Neutrophil (primary cell): ENCODE data around the gene NCOA6.

Source experiments
- H3K27ac ChIP-seq: fragments of 200-600 bp; sonication (generic); 2 replicates; pipeline ENCODE4 v1.5.1; 2016; ENCODE audit warnings: mild to moderate bottlenecking, moderate library complexity
- H3K27me3 ChIP-seq: fragments of 200-600 bp; sonication (generic); 2 replicates; pipeline ENCODE4 v1.6.0; 2016; ENCODE audit warnings: mild to moderate bottlenecking
- H3K36me3 ChIP-seq: fragments of 200-600 bp; sonication (generic); 2 replicates; pipeline ENCODE4 v1.5.1; 2017
- H3K4me1 ChIP-seq, 2 experiments: fragments of 200-600 bp in 1 of 2; sonication (generic) in 1 of 2; 1 replicate in 1 of 2; 2 replicates in 1 of 2; pipeline versions ENCODE4 v1.5.1 to v1.6.1; 2013 to 2016; ENCODE audit warnings: low read depth in 1 of 2, low read length in 1 of 2, mild to moderate bottlenecking in 1 of 2, moderate library complexity in 1 of 2; ENCODE audit not compliant: control insufficient read depth in 1 of 2, insufficient read depth in 1 of 2
- H3K4me3 ChIP-seq, 2 experiments: fragments of 200-600 bp in 1 of 2; sonication (generic) in 1 of 2; 1 replicate in 1 of 2; 2 replicates in 1 of 2; pipeline ENCODE4 v1.5.1; 2013 to 2016; ENCODE audit warnings: low read depth in 1 of 2, low read length in 1 of 2, mild to moderate bottlenecking in 1 of 2, moderate library complexity in 1 of 2
- H3K9me3 ChIP-seq: fragments of 200-600 bp; sonication (generic); 2 replicates; pipeline ENCODE4 v1.5.1; 2016
- TF ChIP-seq, protein P1 (sequence below): fragments of 200-600 bp; sonication (generic); IDR thresholded peaks from 2 replicates; pipeline ENCODE4 v1.5.1; 2016; ENCODE audit warnings: antibody characterized with exemption

Gene NCOA6

DNA sequence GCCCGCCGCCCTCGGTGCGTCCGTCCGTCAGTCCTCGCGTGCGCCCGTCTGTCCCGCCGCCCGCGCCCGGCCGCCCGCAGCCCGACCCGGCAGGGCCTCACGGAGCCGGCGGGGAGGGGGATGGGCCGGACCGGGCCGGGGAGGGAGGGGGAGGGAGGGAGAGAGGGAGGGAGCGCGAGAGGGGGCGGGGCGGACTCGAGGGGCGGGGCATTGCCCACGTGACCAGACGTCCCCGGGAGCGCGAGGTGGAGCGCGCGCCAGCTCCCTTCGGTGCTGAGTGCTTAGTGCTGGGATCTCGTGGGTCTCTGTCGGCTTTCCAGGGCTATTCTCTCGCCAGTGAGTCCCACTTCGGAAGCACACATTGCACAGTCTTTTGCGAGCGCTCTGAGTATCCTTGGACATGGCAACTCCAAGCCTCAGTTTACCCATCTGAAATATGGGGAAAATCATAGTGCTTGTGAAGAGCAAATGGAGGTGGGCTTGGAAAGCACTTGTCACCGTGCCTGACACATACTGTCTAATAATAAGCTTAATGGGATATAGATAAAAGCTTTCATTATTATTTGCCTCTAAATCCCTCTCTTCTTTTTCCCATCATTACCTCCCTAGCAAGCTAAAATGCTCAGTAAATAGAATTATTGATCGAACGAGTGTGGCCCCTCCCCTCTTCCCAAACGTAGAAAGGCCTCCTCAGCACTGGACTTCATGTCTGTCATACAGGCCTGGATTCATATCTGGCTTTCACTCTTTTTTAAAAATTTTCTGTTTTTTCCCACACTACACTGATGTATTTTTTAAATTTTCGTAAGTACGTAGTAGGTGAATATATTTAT, at the start of gene NCOA6:
Gene NCOA6, minus strand, starts transcription at position 122 of the 833 bp plus-strand sequence. CDS start 43,296 bp downstream, outside the sequence.
- no peaks in the 10 kb centered on the region for H3K36me3 ChIP-seq
- peak within 1 kb of the TSS; percentile 88 to 89 for H3K4me3 ChIP-seq
- H3K27me3 ChIP-seq = no peaks in the 10 kb centered on the region
- peaks cover 18 to 22% of the 10 kb centered on the region in 2 experiments for H3K4me1 ChIP-seq
- peak within 1 kb of the TSS; percentile 92 for H3K27ac ChIP-seq
- TF ChIP-seq, protein P1, sequence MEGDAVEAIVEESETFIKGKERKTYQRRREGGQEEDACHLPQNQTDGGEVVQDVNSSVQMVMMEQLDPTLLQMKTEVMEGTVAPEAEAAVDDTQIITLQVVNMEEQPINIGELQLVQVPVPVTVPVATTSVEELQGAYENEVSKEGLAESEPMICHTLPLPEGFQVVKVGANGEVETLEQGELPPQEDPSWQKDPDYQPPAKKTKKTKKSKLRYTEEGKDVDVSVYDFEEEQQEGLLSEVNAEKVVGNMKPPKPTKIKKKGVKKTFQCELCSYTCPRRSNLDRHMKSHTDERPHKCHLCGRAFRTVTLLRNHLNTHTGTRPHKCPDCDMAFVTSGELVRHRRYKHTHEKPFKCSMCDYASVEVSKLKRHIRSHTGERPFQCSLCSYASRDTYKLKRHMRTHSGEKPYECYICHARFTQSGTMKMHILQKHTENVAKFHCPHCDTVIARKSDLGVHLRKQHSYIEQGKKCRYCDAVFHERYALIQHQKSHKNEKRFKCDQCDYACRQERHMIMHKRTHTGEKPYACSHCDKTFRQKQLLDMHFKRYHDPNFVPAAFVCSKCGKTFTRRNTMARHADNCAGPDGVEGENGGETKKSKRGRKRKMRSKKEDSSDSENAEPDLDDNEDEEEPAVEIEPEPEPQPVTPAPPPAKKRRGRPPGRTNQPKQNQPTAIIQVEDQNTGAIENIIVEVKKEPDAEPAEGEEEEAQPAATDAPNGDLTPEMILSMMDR = no peak
- H3K9me3 ChIP-seq = no peaks in the 10 kb centered on the region

- Histone ChIP-seq H3K4me1 (peaks cover 43 to 49% of the 10 kb centered on the region in 2 experiments), H3K27ac (peak overlapping the region; percentile 93), H3K27me3 (peaks cover 26% of the 10 kb centered on the region), H3K4me3 (no peak overlapping the region), H3K9me3 (no peaks in the 10 kb centered on the region), H3K36me3 (no peaks in the 10 kb centered on the region)
- TF ChIP-seq, protein P1 = peak; percentile 73
Measured at GRCh38 chr20:34874094-34874654, 48.7 kb upstream of the NCOA6 start.

DNA sequence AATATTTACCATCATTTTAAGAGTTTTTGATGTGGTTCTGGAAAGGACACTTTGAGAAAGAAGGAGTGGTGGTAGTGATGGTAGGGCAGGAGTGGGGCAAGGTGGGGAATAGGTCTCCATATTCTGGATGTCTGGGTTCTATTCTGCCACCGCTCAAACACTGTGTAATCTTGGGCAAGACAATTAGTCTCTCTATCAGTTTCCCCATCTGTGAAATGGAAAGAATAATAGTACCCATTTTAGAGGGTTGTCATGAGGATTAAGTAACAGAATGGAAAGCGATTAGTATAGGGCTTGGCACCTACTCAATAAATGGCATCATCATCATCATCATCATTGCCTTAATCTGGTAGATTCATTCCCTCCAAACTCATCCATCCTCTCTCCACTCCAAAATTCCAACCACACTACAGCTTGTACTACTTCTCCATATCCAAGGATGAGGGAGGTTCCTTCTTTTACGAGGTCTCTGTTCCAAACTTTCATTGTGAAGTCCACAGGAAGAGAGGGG, 48.2 kb upstream of the NCOA6 start:
- H3K27me3 ChIP-seq = peaks cover 26% of the 10 kb centered on the region
- H3K4me3 ChIP-seq = peak overlapping the region in 1 of 2 experiments; percentile 79
- peak overlapping the region; percentile 93 for H3K27ac ChIP-seq
- TF ChIP-seq, protein P1 = no peak
- no peaks in the 10 kb centered on the region for H3K9me3 ChIP-seq
- peaks cover 43 to 49% of the 10 kb centered on the region in 2 experiments for H3K4me1 ChIP-seq
- H3K36me3 ChIP-seq = no peaks in the 10 kb centered on the region

DNA sequence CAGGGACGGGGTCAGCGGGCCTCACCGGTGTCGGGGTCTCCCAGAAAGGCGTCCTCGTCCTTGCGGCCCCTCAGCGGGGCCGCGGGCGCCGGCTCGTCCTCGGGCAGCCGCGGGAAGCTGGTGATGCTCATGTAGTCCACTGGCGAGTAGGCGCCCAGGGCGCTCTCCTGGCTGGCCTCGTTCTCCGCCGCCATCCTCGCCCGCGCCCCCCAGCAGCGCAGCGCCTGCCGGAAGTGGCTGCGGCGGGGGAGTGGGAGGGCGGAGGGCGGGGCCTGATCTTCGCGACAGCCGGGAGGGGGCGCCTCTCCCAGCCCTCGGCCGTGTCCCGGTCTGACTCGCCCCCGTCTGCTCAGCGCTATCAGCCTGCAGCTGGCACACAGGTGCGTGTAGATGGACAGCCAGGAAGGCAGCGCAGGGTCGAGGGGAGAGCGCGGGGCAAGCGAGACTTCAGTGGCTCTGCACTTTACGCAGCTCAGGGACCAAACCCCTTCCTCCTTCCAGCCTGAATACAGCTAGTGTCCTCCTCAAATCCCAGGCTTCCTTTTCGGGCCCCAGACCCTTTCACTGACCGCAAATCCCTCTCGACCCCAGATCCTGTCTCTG, 47.3 kb upstream of the NCOA6 start, which contains the start of gene GGT7:
Gene GGT7, minus strand, starts transcription at position 235 of the 603 bp plus-strand sequence. Its CDS starts 41 bp downstream, at position 194.
- no peaks in the 10 kb centered on the region for H3K36me3 ChIP-seq
- H3K9me3 ChIP-seq = no peaks in the 10 kb centered on the region
- peak within 1 kb of the TSS; percentile 63 to 79 for H3K4me3 ChIP-seq
- peaks cover 26% of the 10 kb centered on the region for H3K27me3 ChIP-seq
- H3K27ac ChIP-seq = no peak within 1 kb of the TSS
- TF ChIP-seq, protein P1 = peak; percentile 78
- peaks cover 43 to 49% of the 10 kb centered on the region in 2 experiments for H3K4me1 ChIP-seq

- peaks cover 26% of the 10 kb centered on the region for H3K27me3 ChIP-seq
- TF ChIP-seq, protein P1 = no peak
- no peaks in the 10 kb centered on the region for H3K9me3 ChIP-seq
- H3K36me3 ChIP-seq = no peaks in the 10 kb centered on the region
- H3K4me3 ChIP-seq = peak overlapping the region; percentile 63 to 79
- H3K27ac ChIP-seq = no peak overlapping the region
- peaks cover 41 to 45% of the 10 kb centered on the region in 2 experiments for H3K4me1 ChIP-seq
Measured at GRCh38 chr20:34871966-34872621, 46.6 kb upstream of the NCOA6 start.
